GM18867 (cell line): ENCODE data around the gene HSD11B1L.

Experiments
- ATAC-seq: cut with Tn5 transposase; IDR thresholded peaks from one replicate; pipeline ENCODE4 v1.9.1; 2021; ENCODE audit warnings: mild to moderate bottlenecking, moderate library complexity; ENCODE audit not compliant: unreplicated experiment

HSD11B1L gene

GRCh38 chr19:5680437-5681368 lies at the start of gene HSD11B1L, which contains the start of gene MICOS13:
TSS of gene HSD11B1L (plus strand) at chr19:5681027. CDS start at chr19:5684833, 3,806 bp downstream.
TSS of gene MICOS13 (minus strand) at chr19:5680516. CDS start at chr19:5680486, 30 bp downstream.
- ATAC-seq = peak; percentile 80

GRCh38 chr19:5631567-5632240 lies 49.1 kb upstream of the HSD11B1L start:
- no peak for ATAC-seq

- ATAC-seq = no peak
These were observed 48.6 kb upstream of the HSD11B1L start for GRCh38 chr19:5632241-5632612.

- no peak for ATAC-seq
These were observed 48.2 kb upstream of the HSD11B1L start for GRCh38 chr19:5632657-5633056.

- no peak for ATAC-seq
These were observed 45.4 kb upstream of the HSD11B1L start for GRCh38 chr19:5635427-5635826.

- ATAC-seq = no peak
These were observed 42.9 kb upstream of the HSD11B1L start for GRCh38 chr19:5637971-5638370.

- ATAC-seq = no peak
These were observed 39.7 kb upstream of the HSD11B1L start for GRCh38 chr19:5641171-5641570.

- no peak for ATAC-seq
These were observed 38.6 kb upstream of the HSD11B1L start for GRCh38 chr19:5642204-5642603.

GRCh38 chr19:5643060-5643459 lies 37.8 kb upstream of the HSD11B1L start:
- ATAC-seq = no peak

GRCh38 chr19:5644037-5644436 lies 36.8 kb upstream of the HSD11B1L start:
- no peak for ATAC-seq

- no peak for ATAC-seq
These were observed 35.4 kb upstream of the HSD11B1L start for GRCh38 chr19:5645409-5645808.

GRCh38 chr19:5646703-5647102 lies 34.1 kb upstream of the HSD11B1L start:
- ATAC-seq = no peak

- no peak for ATAC-seq
These were observed 32.4 kb upstream of the HSD11B1L start for GRCh38 chr19:5648464-5648863.

GRCh38 chr19:5651361-5651760 lies 29.5 kb upstream of the HSD11B1L start:
- no peak for ATAC-seq

GRCh38 chr19:5652261-5652660 lies 28.6 kb upstream of the HSD11B1L start:
- ATAC-seq = no peak

- ATAC-seq = no peak
These were observed 25.9 kb upstream of the HSD11B1L start for GRCh38 chr19:5654931-5655330.

GRCh38 chr19:5655412-5655811 lies 25.4 kb upstream of the HSD11B1L start:
- ATAC-seq = no peak

- no peak for ATAC-seq
These were observed 19.3 kb upstream of the HSD11B1L start for GRCh38 chr19:5661483-5661882.

GRCh38 chr19:5663904-5664303 lies 16.9 kb upstream of the HSD11B1L start:
- ATAC-seq = no peak

- ATAC-seq = no peak
These were observed 16.3 kb upstream of the HSD11B1L start for GRCh38 chr19:5664515-5664914.

GRCh38 chr19:5665781-5666513 lies 14.9 kb upstream of the HSD11B1L start:
- ATAC-seq = no peak
